Stimulated activated CD8-positive, alpha-beta memory T cell treated with anti-CD3 and anti-CD28 coated beads, Interleukin-12 subunit alpha, Interleukin-12 subunit beta, amount 100 ng/mL, for 24 hours (primary cell): ENCODE data around the gene UCHL3.

Experiments
- DNase-seq: peaks from one replicate; pipeline ENCODE4 v3.0.0-alpha.2; 2020; ENCODE audit errors: extremely low read depth

UCHL3 gene

DNA sequence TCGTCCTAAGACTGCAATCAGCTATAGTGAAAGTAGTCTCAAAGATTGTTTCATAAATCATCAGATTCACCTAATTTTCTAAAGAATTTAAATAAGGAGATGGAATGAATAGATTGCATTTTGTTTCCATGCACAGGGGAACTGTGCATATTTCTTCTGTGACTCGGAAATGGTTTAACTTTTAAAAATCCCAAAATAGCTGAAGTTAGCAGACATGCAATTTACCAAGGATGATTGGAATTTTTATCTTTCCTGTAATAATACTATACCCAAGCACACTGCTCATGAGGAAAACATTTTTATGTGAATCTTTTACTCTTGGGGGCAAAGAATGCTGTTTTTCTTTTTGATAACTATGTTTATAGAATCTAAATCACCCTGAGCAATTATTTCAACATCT, 71.6 kb downstream of the UCHL3 start:
- DNase-seq: no peak

DNA sequence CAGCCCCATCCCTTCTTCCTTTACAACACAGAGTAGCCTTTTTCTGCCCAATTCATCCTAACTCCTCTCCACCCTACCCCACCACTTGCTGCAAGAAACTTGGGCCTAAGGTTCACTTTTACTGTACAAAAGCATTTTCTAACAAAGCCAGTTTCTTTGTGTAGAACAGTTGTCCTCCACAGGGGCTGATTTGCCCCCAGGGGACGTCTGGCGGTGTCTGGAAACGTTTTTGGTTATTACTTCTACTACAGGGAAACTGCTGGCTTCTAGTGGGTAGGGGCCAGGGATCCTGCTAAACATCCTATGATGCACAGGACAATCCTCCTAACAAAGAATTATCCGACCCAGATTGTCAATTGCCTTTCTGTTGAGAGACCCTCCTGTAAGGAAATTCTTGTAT, 79.2 kb downstream of the UCHL3 start:
- DNase-seq: no peak

GRCh38 chr13:75633285-75633684, 83.7 kb downstream of the UCHL3 start:
- no peak for DNase-seq

- DNase-seq: no peak
Measured at GRCh38 chr13:75635101-75635827, 85.7 kb downstream of the UCHL3 start.

DNA sequence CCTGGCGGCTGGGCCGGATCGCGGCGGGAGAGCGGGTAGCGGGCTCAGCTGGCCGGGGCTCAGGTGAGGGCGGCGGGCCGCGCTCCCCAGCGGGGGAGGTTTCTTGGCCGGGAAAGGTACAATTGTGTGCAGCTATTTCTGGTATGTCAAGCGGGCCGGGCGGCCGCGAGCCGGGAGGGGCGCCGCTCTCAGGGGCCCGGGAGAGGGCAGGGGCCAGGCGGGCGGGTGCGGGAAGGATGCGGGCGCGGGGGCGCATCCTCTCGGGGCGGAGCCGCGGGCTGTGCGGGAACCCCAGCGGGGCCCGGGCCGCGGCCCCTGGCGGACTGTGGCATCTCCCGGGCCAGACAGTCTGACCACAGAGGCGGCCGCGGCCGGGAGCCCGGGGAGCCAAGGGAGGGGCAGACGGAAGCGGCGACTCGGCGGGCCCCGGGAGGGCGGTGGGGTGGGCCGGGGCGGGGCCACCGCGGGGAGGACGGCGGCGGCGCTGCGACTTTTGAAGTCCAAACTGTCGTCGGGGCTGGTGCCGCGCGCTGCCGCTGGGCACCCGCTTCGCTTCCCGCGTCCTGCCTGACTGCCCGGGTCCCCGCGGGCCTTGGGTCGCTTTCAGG, 86.3 kb downstream of the UCHL3 start, which contains the start of gene LMO7:
TSS of gene LMO7 (plus strand) at position 503 of the 608 bp plus-strand sequence. CDS start 328 bp downstream, outside the sequence.
- no peak for DNase-seq

- DNase-seq: no peak
Measured at GRCh38 chr13:75636436-75637180, 87.0 kb downstream of the UCHL3 start.

- DNase-seq: no peak
Measured at GRCh38 chr13:75637181-75637750, 87.7 kb downstream of the UCHL3 start.

DNA sequence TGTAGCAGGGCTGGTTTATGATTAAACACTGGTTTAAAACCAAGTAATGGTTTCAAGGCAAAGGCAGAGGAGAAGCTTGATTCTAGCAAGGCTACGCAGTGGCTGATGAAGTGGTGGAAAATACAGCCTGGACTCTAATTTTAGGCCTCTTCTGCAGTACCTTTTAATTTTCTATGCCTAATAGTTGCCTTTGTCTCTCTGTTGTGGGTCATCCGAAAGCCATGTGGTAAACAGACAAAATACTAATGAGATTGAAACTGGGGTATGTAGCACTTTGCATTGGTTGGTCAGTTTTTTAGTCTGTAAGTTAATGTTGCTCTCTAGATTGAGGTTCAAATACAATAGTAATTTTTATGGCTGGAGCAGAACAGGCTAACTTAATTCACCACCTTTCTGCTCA, 89.9 kb downstream of the UCHL3 start:
- no peak for DNase-seq

DNA sequence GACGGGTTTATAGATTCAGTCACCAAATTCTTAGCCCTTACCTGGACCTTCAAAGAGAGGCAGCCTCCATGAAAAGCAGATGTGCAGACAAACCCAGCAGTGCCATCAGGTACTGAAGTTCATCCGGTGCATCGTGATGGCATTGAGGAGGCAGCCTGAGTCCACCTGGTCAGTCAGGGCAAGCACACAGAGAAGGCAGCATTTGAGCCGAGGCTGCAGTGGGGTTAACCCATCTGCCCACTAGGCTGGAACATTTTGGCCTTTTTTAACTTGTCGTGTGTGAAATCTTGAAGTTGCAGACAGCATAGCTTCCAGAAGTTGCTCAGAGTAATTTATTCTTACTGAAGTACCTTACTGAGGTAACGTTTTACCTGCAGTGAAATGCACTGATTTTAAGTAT, 91.4 kb downstream of the UCHL3 start:
- no peak for DNase-seq

DNA sequence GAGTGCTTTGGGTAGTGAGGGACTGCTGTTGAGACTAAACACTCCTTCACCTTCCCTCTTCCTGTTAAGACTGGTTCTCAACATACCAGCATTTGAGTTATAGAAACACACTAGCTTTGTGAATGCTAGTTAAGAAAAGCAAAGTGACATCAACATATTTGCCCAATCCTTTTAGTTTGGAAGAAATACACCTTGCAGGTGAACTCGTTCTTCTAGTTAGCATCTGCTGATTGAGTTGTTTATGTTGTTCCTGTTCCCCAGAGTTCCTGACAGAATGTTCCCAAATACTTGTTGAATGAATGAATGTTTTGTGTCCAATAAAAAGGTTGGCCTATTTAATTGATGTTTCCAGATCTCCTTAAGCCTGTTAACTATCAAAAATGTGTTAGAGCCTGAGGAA, 93.6 kb downstream of the UCHL3 start:
- DNase-seq: no peak

DNA sequence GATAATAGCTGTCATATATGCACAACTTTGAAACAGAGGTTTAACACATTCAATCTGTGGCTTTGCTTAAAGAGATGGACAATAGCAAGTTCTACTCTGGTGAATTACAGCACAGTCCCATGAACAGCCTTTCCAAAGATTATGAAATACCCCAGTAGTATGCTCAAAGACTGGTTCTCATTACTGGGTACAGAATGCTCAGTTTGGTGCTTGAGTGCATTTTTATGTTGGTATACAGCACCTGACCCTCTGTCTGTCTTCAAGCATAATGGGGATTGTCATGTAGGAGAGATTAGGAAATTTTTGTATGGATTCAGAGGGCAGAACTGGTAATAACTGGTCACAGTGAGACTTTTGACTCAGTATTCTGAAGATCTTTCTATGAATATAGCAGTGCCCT, 94.1 kb downstream of the UCHL3 start:
- no peak for DNase-seq

DNA sequence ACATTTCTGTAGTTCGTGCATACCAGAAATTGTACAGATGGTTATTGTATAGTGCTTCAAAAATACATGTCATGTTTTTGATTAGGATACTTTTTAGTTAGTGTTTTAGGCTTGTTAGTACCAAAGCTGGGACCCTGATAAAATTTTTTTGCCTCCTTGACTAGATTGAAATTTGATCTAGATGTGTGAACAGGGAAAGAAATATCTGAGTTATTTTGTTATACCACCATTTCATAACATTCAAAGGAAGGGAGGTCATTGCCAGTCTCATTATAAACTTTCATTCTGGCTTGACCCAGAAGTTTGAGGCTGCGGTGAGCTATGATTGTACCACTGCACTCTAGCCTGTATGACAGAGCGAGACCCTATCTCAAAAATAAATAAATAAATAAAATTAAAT, 95.5 kb downstream of the UCHL3 start:
- no peak for DNase-seq

DNA sequence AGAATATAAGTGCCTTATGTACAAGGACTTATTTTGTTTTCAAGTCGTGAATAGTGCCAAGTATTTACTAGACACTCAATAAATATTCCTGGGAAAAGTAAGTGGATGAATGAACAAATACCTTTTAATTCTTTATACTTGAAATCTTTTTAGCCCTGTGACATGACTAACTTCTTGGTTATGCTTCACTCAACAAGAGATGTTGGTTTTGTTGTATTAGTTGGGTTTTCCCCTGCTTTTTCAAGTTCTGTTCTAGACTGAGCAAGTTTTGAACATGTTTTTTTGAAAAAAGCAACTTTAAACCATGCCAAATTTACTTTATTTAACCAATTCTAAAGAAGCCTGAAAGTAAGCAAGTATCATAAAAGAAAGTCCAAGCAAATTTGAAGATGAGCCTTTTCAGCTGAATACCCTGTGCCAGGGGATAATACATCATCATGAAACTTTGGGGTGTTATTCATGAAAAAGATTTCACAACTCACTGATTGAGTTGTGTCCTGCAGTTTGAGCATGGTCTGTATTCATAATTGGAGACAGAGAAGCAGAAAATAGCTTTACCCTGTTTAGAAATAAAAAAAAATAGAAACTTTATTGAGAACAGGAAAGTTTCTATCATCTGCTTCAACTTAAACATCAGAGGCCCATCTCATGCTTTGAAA, 97.7 kb downstream of the UCHL3 start:
- DNase-seq: no peak

- DNase-seq: no peak
Measured at GRCh38 chr13:75648446-75648845, 98.9 kb downstream of the UCHL3 start.

DNA sequence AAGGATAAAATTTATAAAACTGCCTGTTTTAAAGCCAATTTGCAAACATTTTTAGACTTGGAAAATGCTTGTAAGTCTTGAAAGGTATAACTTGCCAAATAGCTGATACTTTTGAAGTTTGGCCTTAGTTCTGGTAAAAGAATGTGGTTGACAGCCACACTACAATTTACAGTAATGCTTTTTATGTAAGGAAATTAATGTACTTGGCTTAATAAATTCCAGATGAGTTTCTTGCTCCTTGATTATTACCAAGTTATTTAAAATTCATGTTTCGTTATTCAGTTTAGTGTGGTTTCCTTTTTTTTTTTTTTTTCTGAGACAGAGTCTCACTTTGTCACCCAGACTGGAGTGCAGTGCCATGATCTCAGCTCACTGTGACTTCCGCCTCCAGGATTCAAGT, 101.4 kb downstream of the UCHL3 start:
- DNase-seq: no peak

DNA sequence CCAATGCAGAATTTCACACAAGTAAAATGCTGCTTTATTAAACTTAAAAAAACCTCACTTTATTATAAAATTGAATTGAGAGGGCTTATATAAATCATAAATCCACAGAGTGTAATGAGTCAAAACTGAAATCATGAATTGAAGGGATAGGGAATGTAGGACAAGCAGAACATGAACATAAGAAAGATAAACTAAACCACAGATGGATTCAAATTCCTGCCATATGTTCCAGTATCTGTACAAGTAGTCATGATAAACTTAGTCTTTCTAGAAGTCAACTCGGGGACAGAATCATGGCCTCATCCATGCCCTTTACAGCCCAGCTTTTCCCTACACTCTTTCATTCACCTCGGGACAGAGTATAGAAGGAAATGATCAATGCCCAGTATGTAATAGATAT, 103.1 kb downstream of the UCHL3 start:
- no peak for DNase-seq
